Measurements from ENCODE around the gene IL33.

- TF ChIP-seq CTCF (IDR thresholded peaks at IDR 0.05 in 4 of 5, conservative IDR thresholded peaks at IDR 0.05 in 1 of 5) (no peak), POLR2A (IDR thresholded peaks at IDR 0.05) (no peak)
Observed at GRCh38 chr9:6184749-6185645, 30.6 kb upstream of the IL33 start.
